ENCODE data around the gene CNTNAP5.

Gene CNTNAP5
- total RNA-seq = 0 reads per million in 3 donors

- no peaks in the 10 kb centered on the region for H3K9me3 ChIP-seq (ENCODE audit: control insufficient read depth, low read length)
- no peaks in the 10 kb centered on the region for H3K4me1 ChIP-seq (ENCODE audit: control insufficient read depth, insufficient read depth, low read length, poor library complexity, severe bottlenecking)
- H3K36me3 ChIP-seq (ENCODE audit: control insufficient read depth, insufficient read depth, low read length) = no peaks in the 10 kb centered on the region
- no peak for DNase-seq
- H3K4me3 ChIP-seq (ENCODE audit: insufficient read depth, low read depth, low read length, poor library complexity, severe bottlenecking) = no peak within 1 kb of the TSS
- H3K27me3 ChIP-seq (replicated peaks; ENCODE audit: control insufficient read depth, insufficient read depth, low read length, poor library complexity, severe bottlenecking) = peaks cover 3% of the 10 kb centered on the region
- no peak within 1 kb of the TSS for H3K27ac ChIP-seq (ENCODE audit: insufficient read depth, low read length, poor library complexity, severe bottlenecking)
Observed at GRCh38 chr2:124025171-124025580, at the start of gene CNTNAP5. Gene CNTNAP5 (plus strand): TSS chr2:124025287. CDS start chr2:124025651, 364 bp downstream.

- Histone ChIP-seq H3K9me3 (ENCODE audit: control insufficient read depth, low read length) (no peaks in the 10 kb centered on the region), H3K4me3 (ENCODE audit: insufficient read depth, low read depth, low read length, poor library complexity, severe bottlenecking) (no peak overlapping the region), H3K36me3 (ENCODE audit: control insufficient read depth, insufficient read depth, low read length) (no peaks in the 10 kb centered on the region), H3K4me1 (ENCODE audit: control insufficient read depth, insufficient read depth, low read length, poor library complexity, severe bottlenecking) (no peaks in the 10 kb centered on the region), H3K27ac (ENCODE audit: insufficient read depth, low read length, poor library complexity, severe bottlenecking) (no peak overlapping the region), H3K27me3 (replicated peaks; ENCODE audit: control insufficient read depth, insufficient read depth, low read length, poor library complexity, severe bottlenecking) (no peaks in the 10 kb centered on the region)
- DNase-seq = no peak
Observed at GRCh38 chr2:123976054-123976648, 48.9 kb upstream of the CNTNAP5 start.

GRCh38 chr2:123993728-123994323 is 31.3 kb upstream of the CNTNAP5 start:
- Histone ChIP-seq H3K36me3 (ENCODE audit: control insufficient read depth, insufficient read depth, low read length) (no peaks in the 10 kb centered on the region), H3K27ac (ENCODE audit: insufficient read depth, low read length, poor library complexity, severe bottlenecking) (no peak overlapping the region), H3K27me3 (replicated peaks; ENCODE audit: control insufficient read depth, insufficient read depth, low read length, poor library complexity, severe bottlenecking) (no peaks in the 10 kb centered on the region), H3K9me3 (ENCODE audit: control insufficient read depth, low read length) (no peaks in the 10 kb centered on the region), H3K4me3 (ENCODE audit: insufficient read depth, low read depth, low read length, poor library complexity, severe bottlenecking) (no peak overlapping the region), H3K4me1 (ENCODE audit: control insufficient read depth, insufficient read depth, low read length, poor library complexity, severe bottlenecking) (no peaks in the 10 kb centered on the region)
- no peak for DNase-seq

DNA sequence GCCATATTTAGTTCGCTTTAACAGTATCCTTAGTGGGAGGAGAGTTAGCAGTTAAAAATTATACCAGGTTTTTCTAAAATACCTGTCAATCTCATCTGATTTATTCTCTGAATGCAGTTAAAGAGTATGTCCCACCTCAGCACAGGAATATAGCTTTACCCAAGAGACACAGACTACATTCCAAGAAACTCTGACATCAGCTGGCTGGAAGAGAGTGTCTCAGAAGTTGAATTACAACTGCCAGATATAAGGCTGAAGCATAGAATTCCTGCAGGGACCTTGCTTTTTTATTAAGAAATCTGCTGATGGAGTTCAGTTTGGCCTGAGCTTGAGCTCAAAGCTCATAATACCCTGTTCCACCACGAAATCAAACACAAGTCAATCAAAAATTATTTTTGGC is 25.4 kb upstream of the CNTNAP5 start:
- no peaks in the 10 kb centered on the region for H3K4me1 ChIP-seq (ENCODE audit: control insufficient read depth, insufficient read depth, low read length, poor library complexity, severe bottlenecking)
- H3K9me3 ChIP-seq (ENCODE audit: control insufficient read depth, low read length) = no peaks in the 10 kb centered on the region
- H3K36me3 ChIP-seq (ENCODE audit: control insufficient read depth, insufficient read depth, low read length) = no peaks in the 10 kb centered on the region
- no peak overlapping the region for H3K27ac ChIP-seq (ENCODE audit: insufficient read depth, low read length, poor library complexity, severe bottlenecking)
- H3K4me3 ChIP-seq (ENCODE audit: insufficient read depth, low read depth, low read length, poor library complexity, severe bottlenecking) = no peak overlapping the region
- no peaks in the 10 kb centered on the region for H3K27me3 ChIP-seq (replicated peaks; ENCODE audit: control insufficient read depth, insufficient read depth, low read length, poor library complexity, severe bottlenecking)
- no peak for DNase-seq

- H3K4me1 ChIP-seq (ENCODE audit: control insufficient read depth, insufficient read depth, low read length, poor library complexity, severe bottlenecking) = no peaks in the 10 kb centered on the region
- no peaks in the 10 kb centered on the region for H3K27me3 ChIP-seq (replicated peaks; ENCODE audit: control insufficient read depth, insufficient read depth, low read length, poor library complexity, severe bottlenecking)
- no peak overlapping the region for H3K4me3 ChIP-seq (ENCODE audit: insufficient read depth, low read depth, low read length, poor library complexity, severe bottlenecking)
- DNase-seq = no peak
- H3K27ac ChIP-seq (ENCODE audit: insufficient read depth, low read length, poor library complexity, severe bottlenecking) = no peak overlapping the region
- H3K9me3 ChIP-seq (ENCODE audit: control insufficient read depth, low read length) = no peaks in the 10 kb centered on the region
- H3K36me3 ChIP-seq (ENCODE audit: control insufficient read depth, insufficient read depth, low read length) = no peaks in the 10 kb centered on the region
Observed at GRCh38 chr2:124001696-124002430, 23.2 kb upstream of the CNTNAP5 start.

DNA sequence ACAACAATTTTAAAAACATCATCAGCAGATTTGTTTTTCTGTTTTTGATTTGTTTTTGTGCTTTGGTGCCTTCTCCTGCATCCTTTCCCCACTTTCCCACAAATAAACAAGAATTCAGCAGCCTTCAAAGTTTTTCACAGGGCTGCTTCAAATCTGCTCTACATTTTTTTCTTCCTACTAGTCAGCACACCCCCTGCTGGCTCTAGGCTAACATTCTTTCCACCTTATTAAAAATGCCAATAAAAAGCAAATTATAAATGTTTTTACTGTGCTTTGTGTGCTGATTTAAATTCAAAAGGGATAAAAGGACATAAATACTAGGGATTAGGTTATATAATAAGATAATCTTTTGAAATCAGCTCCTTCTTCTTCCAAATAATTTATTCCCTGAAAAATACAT is 6.2 kb upstream of the CNTNAP5 start:
- H3K27me3 ChIP-seq (replicated peaks; ENCODE audit: control insufficient read depth, insufficient read depth, low read length, poor library complexity, severe bottlenecking) = no peaks in the 10 kb centered on the region
- H3K36me3 ChIP-seq (ENCODE audit: control insufficient read depth, insufficient read depth, low read length) = no peaks in the 10 kb centered on the region
- no peak overlapping the region for H3K27ac ChIP-seq (ENCODE audit: insufficient read depth, low read length, poor library complexity, severe bottlenecking)
- H3K4me3 ChIP-seq (ENCODE audit: insufficient read depth, low read depth, low read length, poor library complexity, severe bottlenecking) = no peak overlapping the region
- H3K4me1 ChIP-seq (ENCODE audit: control insufficient read depth, insufficient read depth, low read length, poor library complexity, severe bottlenecking) = no peaks in the 10 kb centered on the region
- DNase-seq = no peak
- no peaks in the 10 kb centered on the region for H3K9me3 ChIP-seq (ENCODE audit: control insufficient read depth, low read length)

DNA sequence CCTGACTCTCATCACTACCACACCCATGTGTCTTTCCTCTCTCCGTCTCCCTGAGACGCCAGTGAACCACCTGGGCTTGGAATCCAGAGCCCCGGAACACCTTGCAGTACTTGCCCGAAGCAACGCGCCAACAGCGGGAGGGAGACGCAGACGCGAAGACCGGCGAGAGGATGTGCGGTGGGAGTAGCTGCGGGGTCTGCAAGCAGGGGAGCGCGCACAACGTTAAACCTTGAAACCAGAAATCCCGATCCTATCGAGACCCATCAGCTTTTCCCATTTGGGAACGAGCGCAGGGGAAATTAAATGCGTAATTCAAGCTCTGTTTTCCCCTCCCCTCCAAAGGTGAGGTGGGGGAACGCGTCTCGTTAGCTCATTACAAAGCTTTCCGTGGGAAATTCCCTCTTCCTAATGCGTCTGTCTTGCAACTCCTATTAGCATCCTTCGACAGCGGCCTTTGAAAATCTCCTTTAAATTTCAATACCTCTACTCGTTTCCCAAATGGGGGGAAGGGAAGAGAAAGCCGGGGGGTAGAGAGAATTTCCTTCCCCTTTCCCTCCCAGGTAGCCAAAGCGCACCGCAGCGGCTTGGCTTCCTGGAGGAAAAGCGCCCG is 421 bp upstream of the CNTNAP5 start:
- no peaks in the 10 kb centered on the region for H3K36me3 ChIP-seq (ENCODE audit: control insufficient read depth, insufficient read depth, low read length)
- H3K4me3 ChIP-seq (ENCODE audit: insufficient read depth, low read depth, low read length, poor library complexity, severe bottlenecking) = no peak overlapping the region
- DNase-seq = no peak
- H3K27me3 ChIP-seq (replicated peaks; ENCODE audit: control insufficient read depth, insufficient read depth, low read length, poor library complexity, severe bottlenecking) = peaks cover 3% of the 10 kb centered on the region
- H3K4me1 ChIP-seq (ENCODE audit: control insufficient read depth, insufficient read depth, low read length, poor library complexity, severe bottlenecking) = no peaks in the 10 kb centered on the region
- no peak overlapping the region for H3K27ac ChIP-seq (ENCODE audit: insufficient read depth, low read length, poor library complexity, severe bottlenecking)
- H3K9me3 ChIP-seq (ENCODE audit: control insufficient read depth, low read length) = no peaks in the 10 kb centered on the region

DNA sequence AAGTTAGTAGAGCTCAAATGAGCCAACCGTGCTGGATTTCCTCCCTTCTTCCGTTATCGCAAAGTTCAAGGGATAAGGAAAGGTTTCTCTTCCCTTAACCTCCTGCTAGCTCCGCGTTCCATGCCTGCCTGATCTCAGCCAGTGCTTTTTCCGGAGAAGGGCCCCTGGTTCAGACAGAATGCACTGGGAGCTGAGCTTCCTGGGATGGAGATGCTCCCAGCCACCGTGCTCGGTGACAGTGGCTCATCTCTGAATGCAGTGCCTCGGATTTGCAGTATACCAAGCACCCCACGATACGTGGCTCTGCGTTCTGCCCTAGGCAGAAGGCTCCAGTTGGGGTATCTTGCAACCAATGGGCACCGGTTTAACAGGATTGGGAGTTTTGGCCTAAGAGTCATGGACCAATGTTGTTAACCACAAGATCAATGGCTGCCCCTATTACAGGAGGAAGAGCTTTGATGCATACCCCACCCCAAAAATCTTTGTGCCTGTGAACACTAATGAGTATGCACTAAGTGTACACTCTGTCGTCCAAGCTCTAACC is 876 bp downstream of the CNTNAP5 start:
- no peaks in the 10 kb centered on the region for H3K36me3 ChIP-seq (ENCODE audit: control insufficient read depth, insufficient read depth, low read length)
- DNase-seq = no peak
- H3K9me3 ChIP-seq (ENCODE audit: control insufficient read depth, low read length) = no peaks in the 10 kb centered on the region
- H3K4me3 ChIP-seq (ENCODE audit: insufficient read depth, low read depth, low read length, poor library complexity, severe bottlenecking) = no peak overlapping the region
- H3K27me3 ChIP-seq (replicated peaks; ENCODE audit: control insufficient read depth, insufficient read depth, low read length, poor library complexity, severe bottlenecking) = peaks cover 3% of the 10 kb centered on the region
- no peak overlapping the region for H3K27ac ChIP-seq (ENCODE audit: insufficient read depth, low read length, poor library complexity, severe bottlenecking)
- no peaks in the 10 kb centered on the region for H3K4me1 ChIP-seq (ENCODE audit: control insufficient read depth, insufficient read depth, low read length, poor library complexity, severe bottlenecking)

- no peaks in the 10 kb centered on the region for H3K9me3 ChIP-seq (ENCODE audit: control insufficient read depth, low read length)
- peaks cover 3% of the 10 kb centered on the region for H3K27me3 ChIP-seq (replicated peaks; ENCODE audit: control insufficient read depth, insufficient read depth, low read length, poor library complexity, severe bottlenecking)
- H3K4me3 ChIP-seq (ENCODE audit: insufficient read depth, low read depth, low read length, poor library complexity, severe bottlenecking) = no peak overlapping the region
- no peaks in the 10 kb centered on the region for H3K36me3 ChIP-seq (ENCODE audit: control insufficient read depth, insufficient read depth, low read length)
- no peak for DNase-seq
- H3K27ac ChIP-seq (ENCODE audit: insufficient read depth, low read length, poor library complexity, severe bottlenecking) = no peak overlapping the region
- no peaks in the 10 kb centered on the region for H3K4me1 ChIP-seq (ENCODE audit: control insufficient read depth, insufficient read depth, low read length, poor library complexity, severe bottlenecking)
Observed at GRCh38 chr2:124026503-124026902, 1.4 kb downstream of the CNTNAP5 start.

DNA sequence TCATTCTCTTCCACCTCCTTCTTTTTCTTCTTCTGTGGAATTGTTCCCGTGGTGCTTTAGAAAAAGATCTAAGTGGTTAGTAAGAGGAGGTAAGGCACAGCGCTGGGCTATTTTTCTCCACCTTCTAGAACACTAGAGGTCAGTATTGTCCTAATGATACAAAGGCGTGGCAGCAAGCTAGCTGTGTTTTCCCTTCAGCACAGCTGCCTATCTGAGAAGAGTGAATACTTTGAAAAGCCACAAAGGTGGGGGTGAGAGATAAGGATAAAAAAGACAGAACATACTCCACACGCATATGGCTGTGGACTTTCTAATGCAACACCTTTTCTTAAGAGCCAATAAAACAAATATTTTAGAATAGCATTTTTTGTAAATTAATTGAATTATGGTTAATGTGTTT is 2.1 kb downstream of the CNTNAP5 start:
- no peak for DNase-seq
- Histone ChIP-seq H3K4me1 (ENCODE audit: control insufficient read depth, insufficient read depth, low read length, poor library complexity, severe bottlenecking) (no peaks in the 10 kb centered on the region), H3K9me3 (ENCODE audit: control insufficient read depth, low read length) (no peaks in the 10 kb centered on the region), H3K36me3 (ENCODE audit: control insufficient read depth, insufficient read depth, low read length) (no peaks in the 10 kb centered on the region), H3K27me3 (replicated peaks; ENCODE audit: control insufficient read depth, insufficient read depth, low read length, poor library complexity, severe bottlenecking) (peaks cover 3% of the 10 kb centered on the region), H3K27ac (ENCODE audit: insufficient read depth, low read length, poor library complexity, severe bottlenecking) (no peak overlapping the region), H3K4me3 (ENCODE audit: insufficient read depth, low read depth, low read length, poor library complexity, severe bottlenecking) (no peak overlapping the region)
